GM15510 (cell line): Measurements from ENCODE around the gene ZNF311.

ENCODE experiments used
- POLR2A ChIP-seq: IDR thresholded peaks from 3 replicates; pipeline ENCODE4 v1.6.1; 2011; ENCODE audit warnings: borderline replicate concordance; ENCODE audit not compliant: insufficient read length; ENCODE audit errors: extremely low read depth

ZNF311 gene

GRCh38 chr6:28977341-28978132 lies 27.6 kb downstream of the ZNF311 start:
- no peak for TF ChIP-seq POLR2A

- no peak for TF ChIP-seq POLR2A
Measured at GRCh38 chr6:28976677-28977076, 28.4 kb downstream of the ZNF311 start.

GRCh38 chr6:28974505-28974904 lies 30.6 kb downstream of the ZNF311 start:
- TF ChIP-seq POLR2A = no peak

- no peak for TF ChIP-seq POLR2A
Measured at GRCh38 chr6:28969129-28969528, 36.0 kb downstream of the ZNF311 start.

- TF ChIP-seq POLR2A = no peak
Measured at GRCh38 chr6:28968476-28968875, 36.6 kb downstream of the ZNF311 start.

GRCh38 chr6:28965706-28966105 lies 39.4 kb downstream of the ZNF311 start:
- TF ChIP-seq POLR2A = no peak

GRCh38 chr6:28960846-28961500 lies 44.1 kb downstream of the ZNF311 start:
- TF ChIP-seq POLR2A = no peak

GRCh38 chr6:28956331-28956730 lies 48.8 kb downstream of the ZNF311 start:
- no peak for TF ChIP-seq POLR2A

GRCh38 chr6:28953585-28954258 lies 51.4 kb downstream of the ZNF311 start:
- no peak for TF ChIP-seq POLR2A

- TF ChIP-seq POLR2A = no peak
Measured at GRCh38 chr6:28953039-28953584, 52.0 kb downstream of the ZNF311 start.

- no peak for TF ChIP-seq POLR2A
Measured at GRCh38 chr6:28948782-28949486, 56.2 kb downstream of the ZNF311 start.

- TF ChIP-seq POLR2A = no peak
Measured at GRCh38 chr6:28947831-28948270, 57.3 kb downstream of the ZNF311 start.

- no peak for TF ChIP-seq POLR2A
Measured at GRCh38 chr6:28947067-28947765, 57.9 kb downstream of the ZNF311 start.

GRCh38 chr6:28945349-28945748 lies 59.8 kb downstream of the ZNF311 start:
- TF ChIP-seq POLR2A = no peak
